Activated CD8-positive, alpha-beta memory T cell treated with anti-CD3 and anti-CD28 coated beads, Interleukin-2, amount 50 U/mL, for 24 hours (primary cell): ENCODE results near the gene AP2A2.

Experiments used
- DNase-seq: peaks from one replicate; pipeline ENCODE4 v3.0.0-alpha.2; 2020; ENCODE audit errors: extremely low read depth

The AP2A2 gene

DNA sequence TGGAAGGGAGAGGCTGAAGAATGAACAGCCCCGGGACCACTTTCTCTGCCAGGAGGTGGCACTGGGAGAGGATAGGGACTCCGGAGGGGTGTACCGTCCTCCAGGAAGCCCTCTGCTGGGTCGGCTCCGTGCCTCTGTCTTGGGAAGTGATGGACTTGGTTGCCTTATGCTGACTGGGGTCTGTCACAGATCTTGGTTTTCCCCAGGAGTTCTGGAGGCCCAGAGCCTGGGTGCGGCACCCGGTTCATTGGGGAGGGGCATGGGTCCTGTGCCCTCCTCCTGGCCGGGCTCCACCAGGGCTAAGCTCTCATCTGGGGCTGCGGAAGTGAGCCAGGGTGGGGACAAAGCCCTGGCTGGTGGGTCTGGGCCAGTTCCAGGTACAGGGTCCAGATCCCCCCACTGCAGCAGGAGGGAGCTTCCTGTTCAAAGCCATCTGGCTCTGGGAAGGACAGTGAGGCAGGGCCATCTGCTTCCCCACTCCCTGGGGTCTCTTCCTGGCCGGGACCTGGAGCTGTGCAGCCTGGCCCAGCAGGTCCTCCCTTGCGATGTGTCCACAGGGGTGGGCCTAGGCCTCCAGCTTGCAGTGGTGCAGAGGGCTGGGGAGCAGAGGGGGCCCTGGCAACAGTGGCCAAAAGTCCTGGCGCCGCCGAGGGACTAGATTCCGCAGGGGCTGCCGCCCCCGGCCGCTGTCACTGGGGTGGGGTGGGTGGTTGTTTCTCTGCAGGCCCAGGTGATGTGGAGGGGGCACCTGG is 1.1 kb upstream of the AP2A2 start:
- no peak for DNase-seq

GRCh38 chr11:925158-925495 is 543 bp upstream of the AP2A2 start:
- no peak for DNase-seq

DNA sequence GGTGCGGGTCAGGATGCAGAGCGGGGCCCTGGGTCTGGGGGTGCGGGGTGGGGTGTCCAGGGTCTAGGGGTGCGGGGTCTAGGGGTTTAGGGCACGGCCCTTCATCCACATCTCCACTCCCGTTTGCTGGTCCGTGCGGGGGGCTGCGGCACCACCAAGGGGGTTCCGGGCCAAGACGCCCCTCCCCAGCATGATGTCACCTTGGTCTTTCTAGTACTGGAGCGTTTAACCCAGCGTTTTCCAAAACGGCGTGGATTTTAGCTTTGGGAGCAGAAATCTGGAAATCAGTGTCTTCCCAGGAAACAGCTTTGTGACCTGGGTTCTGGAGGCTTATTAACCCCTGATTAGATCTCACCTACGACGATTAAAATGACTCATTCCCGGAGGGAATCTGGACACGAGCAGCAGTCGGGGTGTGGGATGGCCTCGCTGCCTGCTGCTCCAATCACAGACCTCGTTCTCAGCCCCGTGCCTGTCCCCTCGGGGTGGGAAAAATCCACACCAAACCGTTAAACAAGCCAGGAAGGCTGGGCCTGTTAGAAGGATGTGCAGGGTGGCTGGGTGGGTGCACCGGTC is 759 bp downstream of the AP2A2 start:
- no peak for DNase-seq

DNA sequence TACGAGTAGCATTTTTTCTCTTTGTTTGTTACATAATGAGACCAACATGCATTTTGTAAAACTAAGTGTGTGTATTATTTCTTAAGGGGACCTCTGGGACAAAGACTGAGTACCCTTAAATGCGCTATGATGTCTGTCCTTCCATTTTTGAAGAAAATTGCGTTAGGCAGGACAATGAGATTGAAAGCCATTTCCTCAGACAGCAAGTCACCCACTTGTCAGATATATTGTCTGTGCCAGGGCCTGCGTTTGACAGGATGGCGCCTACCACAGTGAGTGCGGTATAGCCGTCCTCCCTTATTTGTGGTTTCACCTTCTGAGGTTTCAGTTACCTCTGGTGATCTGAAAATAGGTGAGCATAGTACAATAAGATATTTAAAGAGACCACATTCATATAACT is 2.2 kb downstream of the AP2A2 start:
- no peak for DNase-seq

- no peak for DNase-seq
Observed at GRCh38 chr11:928786-929185, 3.1 kb downstream of the AP2A2 start.

- DNase-seq, result no peak
Observed at GRCh38 chr11:929405-929804, 3.7 kb downstream of the AP2A2 start.

DNA sequence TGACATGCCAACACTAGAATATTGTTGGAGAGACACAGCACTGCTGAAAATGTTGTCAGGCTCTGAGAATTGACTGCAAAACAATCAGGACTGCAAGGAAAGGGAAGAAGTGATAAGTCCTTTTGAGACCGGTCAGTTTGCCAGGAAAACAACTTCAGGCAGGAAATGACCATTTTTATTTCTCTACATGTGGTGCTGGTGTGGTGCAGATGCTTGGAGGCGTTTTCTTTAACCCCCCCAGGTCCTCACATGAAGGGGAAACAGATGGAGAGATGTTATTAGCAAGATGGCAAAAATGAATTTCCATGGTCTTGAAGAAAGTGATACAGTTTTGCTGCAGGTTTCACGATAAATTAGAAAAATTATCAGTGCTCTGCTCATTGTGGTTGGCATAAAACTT is 5.7 kb downstream of the AP2A2 start:
- no peak for DNase-seq

DNA sequence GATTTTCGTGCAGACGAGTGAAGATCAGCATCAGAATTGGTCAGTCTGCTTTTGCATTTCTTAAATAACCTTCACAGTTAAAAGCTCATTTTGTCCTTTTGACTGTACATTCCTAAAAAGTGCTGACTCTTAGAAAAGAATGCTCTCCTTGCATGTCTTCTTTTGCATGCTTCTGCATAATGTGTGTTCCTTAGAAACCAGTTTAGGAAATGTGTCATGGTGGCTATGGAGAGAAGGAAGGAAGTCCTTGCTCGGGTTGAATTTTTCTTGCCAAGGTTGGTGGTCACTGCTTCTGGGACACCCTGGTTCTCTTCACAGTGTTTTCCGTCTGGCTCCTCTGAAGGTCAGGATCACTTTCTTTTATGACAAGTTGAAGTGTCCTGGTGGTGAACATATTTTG is 6.8 kb downstream of the AP2A2 start:
- no peak for DNase-seq

- no peak for DNase-seq
Observed at GRCh38 chr11:933142-933851, 7.6 kb downstream of the AP2A2 start.

- no peak for DNase-seq
Observed at GRCh38 chr11:933936-934335, 8.3 kb downstream of the AP2A2 start.

GRCh38 chr11:934527-934926 is 8.9 kb downstream of the AP2A2 start:
- no peak for DNase-seq

DNA sequence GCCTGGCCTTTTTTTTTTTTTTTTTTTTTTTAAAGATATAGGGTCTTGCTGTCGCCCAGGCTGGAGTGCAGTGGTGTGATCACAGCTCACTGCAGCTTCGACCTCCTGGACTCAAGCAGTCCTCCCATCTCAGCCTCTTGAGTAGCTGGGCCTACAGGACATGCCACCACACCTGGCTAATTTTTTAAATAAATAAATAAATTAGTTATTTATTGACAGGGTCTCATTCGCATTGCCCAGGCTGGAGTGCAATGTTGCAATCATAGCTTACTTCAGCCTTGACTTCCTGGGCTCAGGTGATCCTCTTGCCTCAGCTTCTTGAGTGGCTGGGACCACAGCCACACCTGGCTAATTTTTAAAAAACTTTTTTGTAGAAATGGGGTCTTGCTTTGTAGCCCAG is 10.5 kb downstream of the AP2A2 start:
- DNase-seq, result no peak

- no peak for DNase-seq
Observed at GRCh38 chr11:937841-938261, 12.2 kb downstream of the AP2A2 start.

DNA sequence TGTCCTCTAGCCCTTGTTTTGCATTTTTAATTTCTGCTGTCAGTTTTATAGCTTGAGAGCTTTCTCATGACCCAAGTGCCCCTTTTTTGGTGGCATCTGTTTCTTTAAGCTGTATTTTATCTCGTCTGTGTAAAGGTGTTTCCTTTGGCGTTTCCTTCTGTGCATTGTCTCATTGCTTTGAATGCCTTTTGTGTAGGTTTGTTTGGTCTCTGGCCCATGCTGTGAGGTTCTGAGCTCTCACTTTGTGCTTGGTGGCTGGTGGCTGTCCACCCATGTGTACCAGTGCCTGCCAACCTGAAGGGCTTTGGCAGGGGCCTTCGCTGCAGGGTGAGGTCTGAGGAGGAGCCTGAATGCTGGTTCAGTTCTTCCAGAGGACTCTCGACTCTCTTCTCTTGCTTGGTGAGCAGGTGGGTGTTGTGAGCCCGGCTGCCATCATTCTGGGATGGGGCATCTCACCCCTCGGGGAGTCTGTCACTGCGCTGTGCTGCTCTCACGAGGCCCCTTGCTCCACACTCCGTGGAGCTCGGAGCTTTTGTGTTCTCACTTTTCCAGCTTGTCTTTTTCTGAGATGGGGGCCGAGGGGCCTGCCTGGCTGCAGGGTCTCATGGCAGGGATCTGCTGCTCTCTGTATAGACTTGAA is 14.9 kb downstream of the AP2A2 start:
- no peak for DNase-seq

DNA sequence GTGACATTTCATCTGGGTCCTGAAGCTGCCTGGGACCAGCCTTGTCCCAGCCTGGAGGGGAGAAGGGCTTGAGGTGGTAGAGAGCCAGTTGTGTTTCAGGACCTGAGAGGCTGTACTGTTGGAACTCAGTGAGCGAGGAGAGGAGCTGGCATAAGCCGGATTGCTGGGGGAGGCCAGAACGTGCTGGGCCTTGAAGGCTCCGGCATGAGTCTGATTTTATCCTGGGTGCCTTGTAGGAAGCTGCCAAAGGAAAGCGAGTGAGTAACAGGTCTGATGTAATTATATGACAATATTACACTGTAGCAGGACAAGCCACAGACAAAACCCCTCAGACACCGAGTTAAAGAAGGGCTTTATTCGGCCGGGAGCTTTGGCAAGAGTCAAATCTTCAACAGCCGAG is 17.2 kb downstream of the AP2A2 start:
- no peak for DNase-seq

DNA sequence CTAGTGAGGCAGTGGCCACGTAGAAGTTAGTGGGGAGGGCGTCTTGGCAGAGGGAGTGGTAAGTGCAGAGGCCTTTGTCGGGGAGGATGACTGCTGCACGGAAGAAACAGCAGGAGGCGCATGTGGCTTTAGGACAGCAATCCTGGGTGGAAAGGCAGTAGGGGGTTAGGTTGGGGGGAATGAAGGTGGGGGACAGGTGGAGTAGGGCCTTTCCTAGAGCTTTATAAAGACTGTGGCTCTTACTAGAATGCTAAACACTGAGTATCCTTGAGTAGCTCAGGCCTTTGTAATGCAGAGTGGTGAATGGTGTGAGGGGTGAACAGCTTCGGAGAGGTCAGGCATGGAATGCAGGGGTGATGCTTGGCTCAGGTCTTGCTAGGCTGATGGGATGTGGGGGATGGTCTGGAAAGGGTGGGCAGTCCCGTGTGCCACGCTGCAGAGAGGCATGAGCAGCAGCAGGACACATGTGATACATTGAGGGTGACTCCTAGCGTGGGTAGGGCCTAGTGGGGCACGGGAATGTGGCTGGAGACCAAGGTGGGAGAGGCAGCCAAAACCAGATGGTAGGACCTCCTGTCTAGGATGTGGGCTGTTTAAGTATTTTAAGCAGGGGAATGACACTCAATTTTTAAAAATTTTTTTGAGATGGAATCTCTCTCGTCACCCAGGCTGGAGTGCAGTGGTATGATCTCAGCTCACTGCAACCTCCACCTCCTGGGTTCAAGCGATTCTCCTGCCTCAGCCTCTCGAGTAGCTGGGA is 19.2 kb downstream of the AP2A2 start:
- no peak for DNase-seq

GRCh38 chr11:945986-946385 is 20.3 kb downstream of the AP2A2 start:
- DNase-seq, result no peak

DNA sequence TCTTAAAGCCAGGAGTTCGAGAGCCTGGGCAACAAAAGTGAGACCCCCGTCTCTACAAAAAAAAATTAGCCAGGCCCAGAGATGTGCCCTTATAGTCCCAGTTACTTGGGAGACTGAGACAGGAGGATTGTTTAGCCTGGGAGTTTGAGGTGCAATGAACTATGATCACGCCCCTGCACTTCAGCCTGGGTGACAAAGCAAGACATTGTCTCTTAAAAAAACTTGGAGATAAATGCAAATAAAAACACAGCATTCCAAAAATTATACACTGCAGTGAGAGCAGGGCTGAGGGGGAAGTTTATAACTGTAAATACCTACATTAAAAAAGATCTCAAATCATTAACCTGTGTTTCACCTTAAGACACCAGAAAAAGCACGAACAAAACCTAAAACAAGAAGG is 22.1 kb downstream of the AP2A2 start:
- no peak for DNase-seq

DNA sequence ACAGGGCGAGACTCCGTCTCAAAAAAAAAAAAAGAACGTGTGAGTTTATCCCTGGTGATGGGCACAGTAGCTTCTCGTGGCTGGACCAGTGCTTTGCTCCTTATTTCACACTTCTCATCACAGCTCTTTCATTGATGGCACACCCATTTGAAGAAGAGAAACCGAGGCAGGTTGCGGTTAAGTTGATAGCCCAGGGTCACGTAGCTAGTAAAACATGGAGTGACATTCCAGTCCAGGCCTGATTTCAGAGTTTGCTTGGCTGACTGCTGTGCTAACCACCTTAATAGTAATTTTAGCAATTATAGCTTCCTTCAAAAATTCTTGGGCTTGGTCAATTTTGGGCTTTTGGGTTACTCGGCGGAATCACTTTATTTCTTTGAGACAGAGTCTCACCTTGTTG is 25.8 kb downstream of the AP2A2 start:
- DNase-seq, result no peak

GRCh38 chr11:952406-953385 is 27.0 kb downstream of the AP2A2 start:
- no peak for DNase-seq

- DNase-seq, result no peak
Observed at GRCh38 chr11:953512-953911, 27.8 kb downstream of the AP2A2 start.
